IMR-90 (cell line): Measurements from ENCODE around the gene PROCR. TPM values are rescaled to one million over a fixed set of nuclear protein-coding genes. Genes with fewer than 3 reads are reported as not detected.

ENCODE experiments used
- ATAC-seq: fragments of 200-7000 bp; cut with Tn5 transposase; 2 replicates; pipeline ENCODE4 v1.9.1; 2020; ENCODE audit warnings: low read depth, mild to moderate bottlenecking, moderate library complexity
- BruUV-seq: library from RNA; stranded (reverse); fragments of 400-500 nt; replicated peaks from 2 replicates; lab custom pipeline; 2021; lab: Mats Ljungman, UMichigan
- CTCF ChIA-PET: fragments of 300-600 bp; formaldehyde crosslinking; extraction: SDS; loops from one replicate; lab custom pipeline; 2021; ENCODE audit warnings: antibody characterized with exemption; lab: Yijun Ruan, JAX
- POLR2A ChIA-PET: fragments of 300-600 bp; sonication (Branson Sonifier 250); formaldehyde crosslinking; loops from one replicate; lab custom pipeline; 2022; ENCODE audit warnings: antibody characterized with exemption; ENCODE audit not compliant: unreplicated experiment; lab: Charles Lee
- DNase-seq: peaks from one replicate; pipeline ENCODE4 v3.0.0; 2013
- H2AFZ ChIP-seq: replicated peaks from 2 replicates; pipeline ENCODE3; 2013; ENCODE audit warnings: low read length, mild to moderate bottlenecking; ENCODE audit not compliant: poor library complexity
- H2AK5ac ChIP-seq: 2 replicates; pipeline ENCODE4 v1.6.1; 2013; ENCODE audit warnings: low read depth, low read length, inconsistent platforms
- H2AK9ac ChIP-seq: replicated peaks from 2 replicates; pipeline ENCODE3; 2013; ENCODE audit warnings: mild to moderate bottlenecking, low read depth, low read length, moderate library complexity; ENCODE audit not compliant: poor library complexity
- H2BK120ac ChIP-seq: 2 replicates; pipeline ENCODE4 v1.6.1; 2013; ENCODE audit warnings: low read depth, low read length, inconsistent platforms
- H2BK15ac ChIP-seq: 3 replicates; pipeline ENCODE4 v1.6.1; 2013; ENCODE audit warnings: low read depth, low read length, inconsistent platforms
- H2BK20ac ChIP-seq: 2 replicates; pipeline ENCODE4 v1.6.1; 2013; ENCODE audit warnings: low read depth, mild to moderate bottlenecking, inconsistent platforms, low read length, moderate library complexity
- H2BK5ac ChIP-seq: 2 replicates; pipeline ENCODE4 v1.6.1; 2013; ENCODE audit warnings: mild to moderate bottlenecking, low read depth, low read length, inconsistent platforms; ENCODE audit not compliant: poor library complexity, severe bottlenecking
- H3K14ac ChIP-seq: replicated peaks from 2 replicates; pipeline ENCODE4 v1.6.1; 2013; ENCODE audit warnings: low read depth, low read length, inconsistent platforms
- H3K18ac ChIP-seq: 2 replicates; pipeline ENCODE4 v1.6.1; 2013; ENCODE audit warnings: low read depth, low read length, control low read depth
- H3K23ac ChIP-seq: 2 replicates; pipeline ENCODE4 v1.6.1; 2013; ENCODE audit warnings: low read depth, low read length, inconsistent platforms
- H3K27ac ChIP-seq: 2 replicates; pipeline ENCODE4 v1.5.1; 2013; ENCODE audit warnings: mild to moderate bottlenecking, control low read depth, low read length; ENCODE audit not compliant: insufficient read depth
- H3K27me3 ChIP-seq: 2 replicates; pipeline ENCODE4 v1.6.1; 2013; ENCODE audit warnings: low read length; ENCODE audit not compliant: control insufficient read depth, insufficient read depth
- H3K36me3 ChIP-seq: 2 replicates; pipeline ENCODE4 v1.6.1; 2013; ENCODE audit warnings: low read length, mixed read lengths; ENCODE audit not compliant: control insufficient read depth, insufficient read depth
- H3K4ac ChIP-seq: 2 replicates; pipeline ENCODE4 v1.6.1; 2013; ENCODE audit warnings: low read depth, low read length, inconsistent platforms
- H3K4me1 ChIP-seq: 2 replicates; pipeline ENCODE4 v1.6.1; 2013; ENCODE audit warnings: low read length, mixed read lengths; ENCODE audit not compliant: control insufficient read depth, insufficient read depth
- H3K4me2 ChIP-seq: 2 replicates; pipeline ENCODE4 v1.6.1; 2013; ENCODE audit warnings: low read depth, mild to moderate bottlenecking, control low read depth, low read length, moderate library complexity
- H3K4me3 ChIP-seq: 2 replicates; pipeline ENCODE4 v1.5.1; 2013; ENCODE audit warnings: low read depth, mild to moderate bottlenecking, control low read depth, low read length, moderate library complexity; ENCODE audit not compliant: insufficient read depth
- H3K56ac ChIP-seq: 2 replicates; pipeline ENCODE4 v1.6.1; 2013; ENCODE audit warnings: low read length, inconsistent platforms; ENCODE audit not compliant: insufficient read depth; ENCODE audit errors: extremely low read depth
- H3K79me1 ChIP-seq, 2 experiments: 2 replicates each; pipeline ENCODE4 v1.6.1; 2013; ENCODE audit warnings: low read length in 2 of 2, inconsistent platforms in 1 of 2, low read depth in 1 of 2
- H3K9ac ChIP-seq: 2 replicates; pipeline ENCODE4 v1.6.1; 2013; ENCODE audit warnings: low read depth, low read length, control low read depth
- H3K9me1 ChIP-seq: 2 replicates; pipeline ENCODE4 v1.6.1; 2013; ENCODE audit warnings: low read length, inconsistent platforms; ENCODE audit not compliant: insufficient read depth
- H3K9me3 ChIP-seq: 2 replicates; pipeline ENCODE4 v1.6.1; 2013; ENCODE audit warnings: low read length; ENCODE audit not compliant: control insufficient read depth, insufficient read depth
- H4K20me1 ChIP-seq: 2 replicates; pipeline ENCODE4 v1.6.1; 2013; ENCODE audit warnings: low read length, inconsistent platforms; ENCODE audit not compliant: insufficient read depth
- H4K5ac ChIP-seq: 2 replicates; pipeline ENCODE4 v1.6.1; 2013; ENCODE audit warnings: mild to moderate bottlenecking, low read depth, low read length, control low read depth
- H4K8ac ChIP-seq, 2 experiments: 2 replicates each; pipeline ENCODE4 v1.6.1; 2013; ENCODE audit warnings: low read depth in 2 of 2, low read length in 2 of 2, control low read depth in 1 of 2, inconsistent platforms in 1 of 2
- H4K91ac ChIP-seq: 2 replicates; pipeline ENCODE4 v1.6.1; 2013; ENCODE audit warnings: low read depth, low read length, inconsistent platforms; ENCODE audit not compliant: insufficient read depth
- CHD1 ChIP-seq: IDR thresholded peaks from 2 replicates; pipeline ENCODE4 v1.6.1; 2012; ENCODE audit warnings: low read depth, low read length, improper control_type of control experiment
- FOS ChIP-seq: fragments of 150-350 bp; IDR thresholded peaks from 2 replicates; pipeline ENCODE4 v1.6.1; 2016; ENCODE audit warnings: low read depth, low read length
- MAZ ChIP-seq: IDR thresholded peaks from 2 replicates; pipeline ENCODE4 v1.6.1; 2012; ENCODE audit warnings: low read depth, mild to moderate bottlenecking, low read length, improper control_type of control experiment, moderate library complexity, borderline replicate concordance
- RAD21 ChIP-seq: IDR thresholded peaks from 2 replicates; pipeline ENCODE4 v1.6.1; 2012; ENCODE audit warnings: low read length, improper control_type of control experiment
- RFX5 ChIP-seq: IDR thresholded peaks from 2 replicates; pipeline ENCODE4 v1.8.0; 2012; ENCODE audit warnings: low read depth, mild to moderate bottlenecking, low read length, moderate library complexity
- WGBS, 2 experiments: methylation state at CpG; one replicate each; pipeline versions ENCODE4 v1.1.5 to v1.1.7; 2013; ENCODE audit warnings: missing lambda C conversion rate in 2 of 2; ENCODE audit not compliant: insufficient read length in 1 of 2; ENCODE audit errors: extremely low coverage in 2 of 2; 5-methylcytosine and 5-hydroxymethylcytosine counted together
- dilution Hi-C: fragments of 300-500 bp; cut with HindIII; formaldehyde crosslinking; loops from one replicate; pipeline ENCODE4 v1.14.3; 2018; ENCODE audit warnings: low sequenced_read_pairs; ENCODE audit not compliant: unreplicated experiment
- in situ Hi-C: fragments of 300-500 bp; cut with MboI; formaldehyde crosslinking; loops from 3 replicates; pipeline ENCODE4 v1.14.3; 2019; ENCODE audit warnings: low sequenced_read_pairs, inconsistent platforms, mixed read lengths
- intact Hi-C: fragments of 100-400 bp; cut with micrococcal nuclease; formaldehyde crosslinking; loops from 2 replicates; pipeline ENCODE4 v1.10.0; 2022
- polyA plus RNA-seq, 3 experiments: library from polyadenylated mRNA; depleted of rRNA; stranded (reverse); fragments of >200 nt; gene quantifications; 2 replicates each; pipeline ENCODE4 v1.2.3, GENCODE V29; 2012; ENCODE audit warnings: low replicate concordance in 1 of 3
- total RNA-seq: library from RNA; depleted of rRNA; stranded (reverse); fragments of >200 nt; gene quantifications from 2 replicates; pipeline ENCODE4 v1.2.3, GENCODE V29; 2012

Gene PROCR
- total and polyA plus RNA-seq, 2 of the 4 experiments (the other 2 are of a cell fraction): 36.4 to 41.9 TPM

GRCh38 chr20:35134880-35135279 lies 37.0 kb upstream of the PROCR start:
- Histone ChIP-seq H3K4ac (0 out of 2 replicates have a peak overlapping the region, but pooled peaks have one; percentile 17), H3K9ac (no peak overlapping the region), H3K36me3 (peaks cover 35% of the 10 kb centered on the region), H3K4me1 (peaks cover 2% of the 10 kb centered on the region; the same call in 1 of the 2 replicates), H3K23ac (no peak overlapping the region), H3K9me3 (no peaks in the 10 kb centered on the region), H4K91ac (no peak overlapping the region), H3K56ac (no peak overlapping the region), H2BK15ac (peak overlapping the region; percentile 44; the same call in 1 of the 3 replicates), H2AK9ac (no peak overlapping the region), H3K4me3 (no peak overlapping the region), H2BK120ac (no peak overlapping the region), H3K14ac (no peak overlapping the region; the same call in 1 of the 2 replicates), H4K5ac (no peak overlapping the region), H4K8ac (no peak overlapping the region), H3K27me3 (no peaks in the 10 kb centered on the region), H3K27ac (no peak overlapping the region), H3K79me1 (peaks cover 0 to 12% of the 10 kb centered on the region in 2 experiments; a peak in 2 of 4 replicates), H3K9me1 (peaks cover 14% of the 10 kb centered on the region), H2BK5ac (no peak overlapping the region), H3K18ac (no peak overlapping the region), H2BK20ac (no peak overlapping the region), H4K20me1 (no peaks in the 10 kb centered on the region), H3K4me2 (no peak overlapping the region), H2AFZ (peak overlapping the region; percentile 32), H2AK5ac (peak overlapping the region; percentile 51)
- intact Hi-C loops (no loop called here), in situ Hi-C loops (loop anchor here (25.0 kb wide), 1 partner anchor 302 kb away; the partner anchor contains the start of gene GDF5), dilution Hi-C loops (no loop called here)
- CTCF ChIA-PET: interaction anchor here (1.4 kb wide), 1 partner anchor 10 kb away, joined by 3 read pairs; no protein-coding TSS in a partner anchor
- POLR2A ChIA-PET: no interaction called here
- no peak for ATAC-seq
- TF ChIP-seq RAD21 (no peak), MAZ (no peak), FOS (no peak), CHD1 (no peak), RFX5 (no peak)
- no TSS peak for BruUV-seq
- WGBS, 2 experiments: no CpG with 5 or more reads among the region's 6 CpGs
- DNase-seq: no peak
